Bronchial epithelial cell (primary cell): ENCODE data around the gene PLEKHA7. TPM values are rescaled to one million over a fixed set of nuclear protein-coding genes. Genes with fewer than 3 reads are reported as not detected.
"Not testable (repeated sequence)": the region's sequence is repeated elsewhere in the genome, so short reads cannot be mapped to it uniquely, and the experiment has no call there.

Experiments used
- DNase-seq: peaks from one replicate; pipeline ENCODE4 v3.0.0-alpha.2; 2010; ENCODE audit warnings: low read depth
- FAIRE-seq: peaks from 2 replicates; lab custom pipeline; 2011; peaks lifted over from hg19 to GRCh38; lab: Jason Lieb, UNC
- H3K27me3 ChIP-seq: 2 replicates; pipeline ENCODE4 v1.5.1; 2011; ENCODE audit warnings: low read length; ENCODE audit not compliant: control insufficient read depth, insufficient read depth
- H3K36me3 ChIP-seq: 2 replicates; pipeline ENCODE4 v1.5.1; 2011; ENCODE audit warnings: low read length; ENCODE audit not compliant: control insufficient read depth, insufficient read depth
- H3K4me3 ChIP-seq: 2 replicates; pipeline ENCODE4 v1.5.1; 2011; ENCODE audit warnings: mild to moderate bottlenecking, low read depth, low read length, control low read depth
- total RNA-seq: library from RNA; depleted of rRNA; stranded (reverse); fragments of >200 nt; gene quantifications from 2 replicates; pipeline ENCODE4 v1.2.1, GENCODE V29; 2014
- TF ChIP-seq, protein P1 (sequence below): IDR thresholded peaks from 2 replicates; pipeline ENCODE4 v1.5.1; 2011; ENCODE audit warnings: mild to moderate bottlenecking, moderate library complexity, low read length, control low read depth, inconsistent platforms; ENCODE audit not compliant: insufficient read depth, severe bottlenecking

PLEKHA7 gene
- total RNA-seq, 1 donor from 2014 or later: 2.4 TPM

- TF ChIP-seq, protein P1, sequence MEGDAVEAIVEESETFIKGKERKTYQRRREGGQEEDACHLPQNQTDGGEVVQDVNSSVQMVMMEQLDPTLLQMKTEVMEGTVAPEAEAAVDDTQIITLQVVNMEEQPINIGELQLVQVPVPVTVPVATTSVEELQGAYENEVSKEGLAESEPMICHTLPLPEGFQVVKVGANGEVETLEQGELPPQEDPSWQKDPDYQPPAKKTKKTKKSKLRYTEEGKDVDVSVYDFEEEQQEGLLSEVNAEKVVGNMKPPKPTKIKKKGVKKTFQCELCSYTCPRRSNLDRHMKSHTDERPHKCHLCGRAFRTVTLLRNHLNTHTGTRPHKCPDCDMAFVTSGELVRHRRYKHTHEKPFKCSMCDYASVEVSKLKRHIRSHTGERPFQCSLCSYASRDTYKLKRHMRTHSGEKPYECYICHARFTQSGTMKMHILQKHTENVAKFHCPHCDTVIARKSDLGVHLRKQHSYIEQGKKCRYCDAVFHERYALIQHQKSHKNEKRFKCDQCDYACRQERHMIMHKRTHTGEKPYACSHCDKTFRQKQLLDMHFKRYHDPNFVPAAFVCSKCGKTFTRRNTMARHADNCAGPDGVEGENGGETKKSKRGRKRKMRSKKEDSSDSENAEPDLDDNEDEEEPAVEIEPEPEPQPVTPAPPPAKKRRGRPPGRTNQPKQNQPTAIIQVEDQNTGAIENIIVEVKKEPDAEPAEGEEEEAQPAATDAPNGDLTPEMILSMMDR: no peak
- FAIRE-seq (no peak), DNase-seq (no peak)
- Histone ChIP-seq H3K4me3 (no peak overlapping the region), H3K27me3 (no peaks in the 10 kb centered on the region), H3K36me3 (no peaks in the 10 kb centered on the region)
Observed at GRCh38 chr11:16921019-16921418, 93.2 kb downstream of the PLEKHA7 start.

DNA sequence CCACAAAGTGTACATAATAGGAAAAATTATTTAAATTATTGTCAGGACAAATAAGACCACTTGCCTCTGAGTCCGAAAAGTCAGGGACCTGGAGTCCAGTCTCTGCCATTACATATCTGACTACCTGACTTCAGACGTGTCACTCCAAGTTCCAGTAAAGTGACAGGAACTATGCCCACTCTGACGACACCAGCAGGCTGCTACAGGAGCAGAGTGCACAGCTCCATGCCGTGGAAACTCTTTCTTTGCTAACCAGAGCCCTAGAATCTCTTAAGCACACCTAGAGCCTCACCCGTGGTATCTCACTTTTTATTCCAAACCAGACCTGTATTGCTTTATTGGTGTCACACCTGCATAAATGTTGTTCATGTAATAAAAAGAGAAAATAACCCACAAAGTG lies 93.7 kb downstream of the PLEKHA7 start:
- TF ChIP-seq, protein P1: no peak
- no peaks in the 10 kb centered on the region for H3K36me3 ChIP-seq
- DNase-seq: no peak
- no peak overlapping the region for H3K4me3 ChIP-seq
- no peaks in the 10 kb centered on the region for H3K27me3 ChIP-seq
- no peak for FAIRE-seq

DNA sequence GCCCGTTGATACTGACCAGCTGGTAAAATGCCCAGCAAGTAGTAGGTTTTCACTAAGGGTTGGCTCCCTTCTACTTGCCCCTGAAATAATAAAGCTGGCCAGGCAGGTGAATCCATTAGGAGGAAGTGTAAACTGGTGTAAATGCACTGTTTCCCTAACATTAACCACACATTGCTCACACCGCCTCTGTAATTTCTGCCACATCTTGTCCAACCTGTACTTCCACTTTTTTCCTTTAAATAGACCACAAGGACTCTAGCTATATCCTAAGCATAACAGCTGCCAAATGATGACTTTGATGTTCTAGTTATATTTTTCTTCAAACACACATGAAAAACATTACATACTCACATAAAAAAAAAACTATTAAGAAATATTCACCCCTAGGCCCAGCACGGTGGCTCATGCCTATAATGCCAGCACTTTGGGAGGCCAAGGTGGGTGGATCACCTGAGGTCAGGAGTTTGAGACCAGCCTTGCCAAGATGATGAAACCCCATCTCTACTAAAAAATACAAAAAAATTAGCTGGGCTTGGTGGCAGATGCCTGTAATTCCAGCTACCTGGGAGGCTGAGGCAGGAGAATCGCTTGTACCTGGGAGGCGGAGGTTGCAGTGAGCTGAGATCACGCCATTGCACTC lies 95.6 kb downstream of the PLEKHA7 start:
- DNase-seq: peak; percentile 97
- not testable (repeated sequence) for H3K27me3 ChIP-seq, H3K4me3 ChIP-seq, FAIRE-seq, H3K36me3 ChIP-seq

DNA sequence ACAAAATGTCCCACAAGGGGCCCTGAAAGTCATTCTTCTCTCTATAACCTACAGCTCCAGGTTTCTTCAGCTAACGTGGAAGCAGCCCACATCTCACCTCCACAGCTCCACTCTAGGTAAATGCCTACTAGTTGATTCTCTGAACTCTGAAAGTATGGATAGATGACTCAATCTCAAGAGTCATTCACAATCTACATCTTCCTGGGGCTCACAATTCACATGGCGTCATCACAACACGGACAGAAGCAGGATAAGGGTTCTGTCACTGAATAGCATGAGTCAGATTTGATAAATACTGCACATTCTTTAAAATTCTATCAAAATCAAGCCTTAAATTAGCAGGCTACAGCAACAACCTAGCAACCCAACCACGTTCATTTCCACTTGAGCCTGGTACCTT lies 96.3 kb downstream of the PLEKHA7 start:
- Histone ChIP-seq H3K36me3 (no peaks in the 10 kb centered on the region), H3K4me3 (no peak overlapping the region), H3K27me3 (no peaks in the 10 kb centered on the region)
- peak; percentile 95 for DNase-seq
- no peak for FAIRE-seq
- TF ChIP-seq, protein P1: no peak

DNA sequence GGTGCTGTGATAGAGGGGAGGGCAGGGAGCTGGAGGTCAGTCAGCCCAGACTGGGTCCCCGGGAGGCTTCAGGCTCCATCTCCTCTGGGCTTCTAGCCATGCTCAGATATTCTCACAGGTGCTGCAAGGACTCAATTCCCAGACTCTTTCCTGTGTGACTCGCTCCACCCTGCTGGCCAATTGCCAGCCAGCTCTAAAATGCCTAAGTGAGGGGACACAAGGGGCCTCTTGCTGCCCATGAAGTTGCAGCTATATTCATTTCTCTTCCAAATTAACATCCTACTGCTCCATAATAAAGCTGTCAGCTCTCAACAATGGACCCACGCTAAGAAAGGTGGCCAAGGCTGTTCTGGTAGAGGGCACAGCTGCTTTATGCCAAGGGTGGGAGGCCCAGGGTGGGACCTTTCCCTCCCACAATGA lies 101.5 kb downstream of the PLEKHA7 start:
- Histone ChIP-seq H3K4me3 (no peak overlapping the region), H3K36me3 (no peaks in the 10 kb centered on the region), H3K27me3 (no peaks in the 10 kb centered on the region)
- no peak for FAIRE-seq
- TF ChIP-seq, protein P1: no peak
- DNase-seq: no peak

DNA sequence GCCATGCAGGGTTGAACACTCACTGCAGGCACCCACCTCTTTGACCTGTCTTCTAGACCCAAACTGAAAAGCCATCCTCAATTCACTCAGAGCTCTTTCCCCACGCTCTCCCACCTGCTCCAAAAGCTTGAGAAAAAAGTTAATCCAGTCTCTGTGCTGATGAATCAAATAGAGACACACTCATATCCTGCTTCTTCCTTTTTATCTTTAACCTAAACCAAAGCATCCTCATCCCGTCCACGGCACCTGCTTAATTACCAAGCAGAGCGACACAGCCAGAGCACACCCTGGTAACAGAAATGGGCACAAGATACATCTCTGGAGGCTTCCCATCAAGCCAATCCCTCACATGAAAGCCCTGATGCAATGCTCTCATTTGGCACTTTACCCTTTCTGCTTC lies 102.6 kb downstream of the PLEKHA7 start:
- no peaks in the 10 kb centered on the region for H3K36me3 ChIP-seq
- no peak for DNase-seq
- H3K27me3 ChIP-seq: no peaks in the 10 kb centered on the region
- FAIRE-seq: no peak
- no peak overlapping the region for H3K4me3 ChIP-seq
- TF ChIP-seq, protein P1: no peak
